Activated CD8-positive, alpha-beta memory T cell treated with anti-CD3 and anti-CD28 coated beads, Interleukin-2, amount 50 U/mL, for 4 hours (primary cell): ENCODE measurements around the gene ADGRD2.

Experiments used
- DNase-seq: peaks from one replicate; pipeline ENCODE4 v3.0.0-alpha.2; 2020

The ADGRD2 gene

GRCh38 chr9:124479947-124480620 is 29.8 kb downstream of the ADGRD2 start:
- DNase-seq, result no peak

- no peak for DNase-seq
These were observed 30.4 kb downstream of the ADGRD2 start for GRCh38 chr9:124480621-124480981.

DNA sequence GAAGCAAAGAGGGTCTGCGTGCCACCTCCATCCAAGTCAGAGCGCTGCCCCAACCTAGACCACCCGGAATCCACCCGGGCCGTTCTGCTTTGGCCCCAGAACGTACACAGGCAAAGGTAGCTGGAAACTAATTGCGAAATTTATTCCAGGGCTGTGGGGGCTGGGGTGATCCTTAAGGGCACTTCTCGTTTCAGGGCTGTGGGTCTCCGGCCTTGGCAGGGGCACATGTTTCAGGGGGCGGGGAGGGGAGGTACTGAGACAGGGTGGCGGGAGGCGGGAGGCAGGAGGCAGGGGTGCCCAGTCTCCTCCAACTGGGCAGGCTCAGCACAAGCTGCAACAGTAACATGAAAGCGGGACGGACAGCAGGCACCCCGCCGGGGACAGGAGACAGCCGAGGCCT is 30.9 kb downstream of the ADGRD2 start:
- no peak for DNase-seq

GRCh38 chr9:124482431-124483031 is 32.3 kb downstream of the ADGRD2 start:
- DNase-seq, result no peak

DNA sequence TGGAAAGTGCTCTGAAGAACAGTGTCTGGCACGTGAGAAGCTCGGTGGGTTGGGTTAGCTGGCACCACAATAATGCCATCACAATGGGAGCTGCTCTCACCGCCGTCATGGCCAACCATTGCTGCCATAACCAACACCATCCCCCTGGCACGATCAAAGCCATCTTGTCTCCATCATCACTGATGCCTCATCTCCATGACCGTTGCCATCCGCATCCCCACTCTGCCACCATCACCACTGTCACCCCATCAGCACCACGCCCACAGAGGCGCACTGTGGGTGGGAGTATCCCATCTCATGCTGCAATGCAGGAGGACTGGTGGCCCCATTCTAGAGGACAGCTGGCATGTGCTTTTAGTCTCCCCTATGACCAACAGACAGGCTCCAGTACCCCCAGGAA is 33.2 kb downstream of the ADGRD2 start:
- DNase-seq, result no peak

- DNase-seq, result no peak
These were observed 35.0 kb downstream of the ADGRD2 start for GRCh38 chr9:124485201-124485600.

DNA sequence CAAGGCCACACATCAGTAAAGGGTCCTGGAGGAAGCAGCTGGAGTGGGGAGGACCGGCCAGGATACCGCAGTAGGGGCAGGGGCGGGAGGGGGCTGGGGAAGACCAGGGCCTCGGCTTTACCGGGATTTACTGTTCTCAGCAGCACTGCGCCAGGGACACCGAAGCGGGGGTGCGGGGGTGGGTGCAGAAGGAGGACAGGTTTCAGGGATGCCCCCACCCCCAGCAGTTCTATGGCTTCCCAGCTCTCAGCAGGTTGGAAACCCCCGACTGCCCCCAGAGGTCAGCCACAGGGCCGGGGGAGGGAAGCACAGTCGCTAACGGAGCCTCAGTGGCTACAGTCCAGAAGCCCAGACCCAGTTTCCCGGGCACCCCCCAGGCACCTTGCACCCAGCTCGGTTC is 35.7 kb downstream of the ADGRD2 start:
- no peak for DNase-seq

DNA sequence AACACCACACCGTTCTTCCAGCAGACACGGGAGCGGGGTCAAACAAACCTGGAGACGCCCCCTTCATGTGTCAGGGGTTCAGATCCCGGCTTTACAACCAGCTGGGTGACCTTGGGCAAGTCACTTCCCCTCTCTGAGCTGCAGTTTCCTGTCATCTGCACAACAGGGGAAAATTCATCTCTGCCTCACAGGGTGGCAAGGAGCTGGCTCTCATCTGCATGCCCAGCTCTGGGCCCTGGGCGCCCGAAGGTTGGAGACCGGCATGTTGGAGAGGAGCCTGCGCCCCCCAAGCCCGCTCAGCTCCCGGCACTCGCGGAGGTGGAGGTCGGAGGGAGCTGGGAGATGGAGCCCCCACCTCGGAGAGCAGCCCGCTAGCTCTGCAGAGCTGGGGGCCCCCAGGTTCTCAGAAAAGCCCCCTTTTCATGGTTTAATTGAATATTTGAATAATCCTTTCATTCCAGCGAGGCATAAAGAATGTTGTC is 36.6 kb downstream of the ADGRD2 start:
- DNase-seq, result no peak

DNA sequence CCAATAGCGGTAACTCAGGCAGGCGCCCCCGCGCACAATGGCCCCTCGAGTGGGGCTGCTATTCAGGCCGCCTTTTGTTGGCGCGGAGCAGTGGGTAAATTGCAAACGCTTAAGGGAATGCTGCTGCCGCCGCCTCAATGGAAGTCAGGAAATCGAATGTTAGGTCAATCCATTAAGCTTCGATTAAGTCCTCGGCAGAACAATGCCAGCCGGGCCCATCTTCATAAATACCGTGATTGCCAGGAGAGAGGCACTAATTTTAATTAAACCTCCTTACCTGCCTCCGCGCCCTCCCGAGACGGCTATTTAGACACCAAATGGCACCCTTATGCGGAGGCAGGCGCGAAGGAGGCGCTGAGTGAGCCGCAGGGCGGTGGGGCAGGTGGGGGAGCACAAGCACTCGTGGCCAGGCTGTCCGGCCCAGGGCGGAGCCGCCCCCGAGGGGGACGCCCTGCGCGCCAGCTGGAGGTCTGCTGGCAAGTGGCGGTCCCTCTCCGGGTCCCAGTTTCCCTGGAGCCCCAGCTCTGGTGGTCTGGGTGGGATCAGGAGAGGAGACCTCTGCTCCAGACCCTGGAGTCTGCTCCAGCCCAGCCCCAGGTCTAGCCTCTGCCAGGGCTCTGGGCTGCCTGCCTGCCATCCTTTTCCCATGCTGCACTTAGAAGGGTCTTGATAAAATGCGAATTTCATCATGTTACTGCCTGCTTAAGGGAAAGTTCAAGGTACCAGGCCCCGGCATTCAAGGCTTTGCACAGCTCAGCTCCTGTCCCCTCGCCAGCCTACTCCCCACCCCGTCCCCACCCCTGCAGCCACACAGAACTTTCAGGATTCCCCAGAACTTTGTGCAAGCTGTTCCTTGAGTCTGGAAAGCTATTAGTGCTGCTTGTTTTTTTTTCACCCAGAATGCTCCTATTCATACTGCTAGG is 37.3 kb downstream of the ADGRD2 start:
- no peak for DNase-seq

DNA sequence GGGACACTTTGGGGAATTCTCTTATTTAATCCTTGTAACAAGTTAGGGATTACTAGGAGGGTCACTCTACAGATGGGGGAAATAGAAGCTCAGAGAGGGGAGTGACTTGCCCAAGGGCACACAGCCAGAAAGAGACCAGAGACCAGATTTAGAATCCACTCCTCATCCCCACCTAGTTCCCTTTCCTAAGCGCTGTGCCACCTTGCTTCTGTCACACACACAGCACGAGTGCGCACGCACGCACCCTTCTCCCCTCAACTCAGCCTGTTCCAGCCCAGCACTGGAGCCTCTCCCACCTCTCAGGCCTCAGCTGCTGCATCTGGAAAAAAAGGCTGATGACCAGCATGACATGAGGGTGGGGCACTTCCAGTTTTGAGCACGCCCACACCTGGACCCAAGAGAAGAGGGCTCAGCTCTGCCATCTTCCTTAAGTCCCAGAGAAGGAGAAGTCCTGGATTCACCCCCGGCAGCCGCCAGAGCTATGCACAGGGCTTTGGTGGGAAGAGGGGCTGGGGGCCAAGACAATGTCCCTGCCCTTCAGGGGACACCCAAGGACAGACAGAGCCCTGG is 38.5 kb downstream of the ADGRD2 start:
- DNase-seq, result no peak

- DNase-seq, result no peak
These were observed 39.0 kb downstream of the ADGRD2 start for GRCh38 chr9:124489222-124489621.

GRCh38 chr9:124490004-124490403 is 39.8 kb downstream of the ADGRD2 start:
- DNase-seq, result no peak

GRCh38 chr9:124491049-124491975 is 41.1 kb downstream of the ADGRD2 start:
- DNase-seq, result no peak

- no peak for DNase-seq
These were observed 42.6 kb downstream of the ADGRD2 start for GRCh38 chr9:124492818-124493217.

GRCh38 chr9:124493218-124493617 is 43.0 kb downstream of the ADGRD2 start:
- DNase-seq, result no peak

- DNase-seq, result no peak
These were observed 43.7 kb downstream of the ADGRD2 start for GRCh38 chr9:124493794-124494479.

DNA sequence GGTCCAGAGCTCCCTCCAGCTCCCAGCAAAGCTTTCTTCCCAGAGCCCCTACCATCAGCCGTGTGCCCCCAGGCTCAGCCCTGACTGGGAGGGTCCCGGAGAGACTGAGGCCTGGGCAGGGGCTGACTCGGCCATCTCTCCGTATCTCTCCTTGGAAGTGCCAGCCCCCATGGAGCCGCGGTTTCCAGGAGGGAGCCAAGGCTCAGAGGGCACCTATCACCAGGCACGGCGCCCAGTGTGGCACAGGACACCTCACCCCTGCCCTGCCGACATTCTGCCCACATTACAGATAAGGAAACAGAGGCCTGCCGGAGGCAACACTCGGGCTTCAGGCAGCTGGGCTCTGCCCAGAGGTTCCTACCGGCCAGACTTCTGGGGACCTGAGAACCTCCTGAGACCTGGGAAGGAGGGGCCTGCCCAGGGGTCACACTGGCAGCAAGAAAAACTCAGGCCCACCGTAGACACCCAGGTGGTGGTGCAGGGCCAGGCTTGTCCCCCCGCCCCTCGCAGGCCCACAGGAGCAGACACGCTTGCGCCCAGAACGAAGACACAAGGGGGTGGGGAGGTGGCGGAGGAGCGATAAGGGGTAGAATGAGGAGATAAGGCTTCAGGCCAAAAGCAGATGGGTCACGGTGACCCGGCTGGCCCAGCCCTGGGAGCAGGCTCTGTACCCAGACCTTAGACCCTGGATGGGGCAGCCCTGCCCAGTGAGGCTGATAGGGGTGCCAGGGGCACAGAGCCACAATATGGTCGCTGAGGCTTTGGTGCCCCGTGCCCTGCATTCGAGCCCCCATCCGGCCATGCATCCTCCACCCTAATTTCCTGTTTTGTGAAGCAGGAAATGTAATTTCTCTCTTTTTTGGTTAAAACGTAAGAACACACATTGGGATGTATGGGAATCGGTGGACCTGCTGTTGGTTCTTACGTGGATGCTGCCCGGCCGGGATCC is 45.1 kb downstream of the ADGRD2 start:
- DNase-seq, result no peak

DNA sequence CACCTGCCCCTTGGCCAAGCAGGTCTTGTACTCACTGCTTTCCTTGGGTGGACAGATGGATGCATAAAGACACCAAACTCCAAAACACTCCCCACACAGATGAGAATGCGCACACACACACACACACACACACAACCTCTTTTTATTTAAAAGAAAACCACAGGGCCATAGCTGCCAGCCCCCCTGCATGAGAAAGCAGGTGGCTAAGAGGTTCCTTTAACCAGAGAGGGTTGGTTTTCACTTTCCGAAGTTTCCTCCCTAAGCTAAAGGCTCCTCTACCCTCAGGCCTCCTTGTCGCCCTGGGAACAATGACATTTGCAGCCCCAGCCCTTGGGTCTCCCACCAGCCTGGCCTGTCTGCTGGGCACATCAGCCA is 45.8 kb downstream of the ADGRD2 start:
- no peak for DNase-seq

DNA sequence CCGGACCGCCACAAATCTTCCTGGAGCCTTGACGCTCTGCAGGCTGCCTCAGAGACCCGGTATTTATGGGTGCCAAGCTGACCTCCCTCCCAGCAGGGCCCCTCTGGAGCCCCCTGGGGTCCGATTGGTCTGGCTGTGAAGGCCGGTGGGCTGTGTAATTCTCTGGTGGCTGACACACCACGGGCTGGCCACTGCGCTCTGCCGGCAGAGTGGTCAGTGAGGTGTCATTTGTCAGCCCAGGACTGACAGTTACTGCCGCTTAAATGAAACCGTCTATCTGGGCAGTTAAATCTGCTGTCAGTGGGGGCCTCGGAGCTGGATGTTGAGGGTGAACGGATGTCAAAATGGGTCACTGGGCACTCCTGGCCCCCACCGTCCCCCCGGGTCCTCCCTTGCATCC is 46.2 kb downstream of the ADGRD2 start:
- DNase-seq, result no peak

DNA sequence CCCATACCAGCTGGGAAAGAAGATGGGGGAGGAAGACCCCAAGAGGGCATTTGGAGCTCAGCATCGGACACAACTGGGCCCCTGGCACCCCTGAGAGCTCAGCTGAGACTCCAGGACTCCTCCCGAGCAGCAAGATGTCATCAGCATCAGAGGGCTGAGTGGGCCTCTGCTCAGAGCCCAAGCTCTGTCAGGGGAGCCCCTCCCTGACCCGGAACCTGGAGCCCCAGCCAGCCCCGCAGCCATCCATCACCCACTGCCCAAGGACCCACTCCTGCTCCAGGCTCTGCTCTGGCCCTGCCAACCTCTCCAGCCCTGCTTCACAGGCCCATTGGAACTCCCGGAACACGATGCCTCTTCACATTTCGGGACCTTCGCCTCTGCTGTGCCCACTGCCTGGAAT is 47.2 kb downstream of the ADGRD2 start:
- no peak for DNase-seq

DNA sequence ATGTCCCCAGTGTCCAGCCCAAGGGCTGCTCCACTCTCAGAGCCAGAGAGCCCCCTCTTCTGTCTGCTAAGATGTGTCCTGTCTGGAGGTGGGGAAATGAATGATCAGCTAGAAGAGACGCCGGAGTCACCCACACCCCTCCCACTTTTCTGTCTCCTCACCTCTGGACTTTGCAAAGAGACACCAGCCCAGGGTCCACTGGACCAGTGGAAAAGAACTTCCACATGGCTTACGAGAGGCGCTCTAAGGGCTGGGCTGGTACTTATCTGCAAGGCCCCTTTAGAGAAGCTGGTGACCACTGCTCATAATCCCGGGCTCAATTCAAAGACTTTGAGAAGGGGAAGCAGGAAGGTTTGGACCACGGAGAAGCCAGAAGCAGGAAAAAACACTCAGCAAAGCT is 47.8 kb downstream of the ADGRD2 start:
- DNase-seq, result no peak
